ENCODE data around the gene CMTM5. TPM values are rescaled to one million over a fixed set of nuclear protein-coding genes. Genes with fewer than 3 reads are reported as not detected.

Gene CMTM5
- total RNA-seq, 1 donor from 2014 or later = 0.96 TPM

DNA sequence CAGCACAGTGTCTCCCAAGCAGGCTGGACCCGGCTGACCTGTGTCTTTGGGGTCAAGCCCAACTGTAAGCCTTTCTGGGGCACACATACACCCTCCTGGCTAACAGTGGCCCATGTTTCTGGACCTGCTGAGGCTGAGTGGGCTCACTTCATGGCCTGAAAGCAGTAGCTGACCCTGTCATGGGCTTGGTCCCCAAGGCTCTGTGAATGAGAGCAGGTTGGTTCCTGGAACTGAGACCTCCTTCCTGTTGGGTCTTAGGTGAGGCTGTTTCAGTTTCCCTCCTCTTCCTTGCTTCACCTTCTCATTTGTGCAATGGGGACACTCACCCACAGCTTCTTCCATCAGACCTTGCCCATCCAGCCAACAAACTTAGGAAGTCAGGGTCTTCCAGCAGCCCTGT, 5.0 kb upstream of the CMTM5 start:
- intact Hi-C loops (cut with DNase I) = no loop called here
- Histone ChIP-seq H3K4me3 (no peak overlapping the region), H3K36me3 (no peaks in the 10 kb centered on the region), H3K9me3 (no peaks in the 10 kb centered on the region), H3K27me3 (no peaks in the 10 kb centered on the region), H3K4me1 (no peaks in the 10 kb centered on the region), H3K27ac (no peak overlapping the region)
- no peak for ATAC-seq
- no peak for DNase-seq
- TF ChIP-seq, protein P1, sequence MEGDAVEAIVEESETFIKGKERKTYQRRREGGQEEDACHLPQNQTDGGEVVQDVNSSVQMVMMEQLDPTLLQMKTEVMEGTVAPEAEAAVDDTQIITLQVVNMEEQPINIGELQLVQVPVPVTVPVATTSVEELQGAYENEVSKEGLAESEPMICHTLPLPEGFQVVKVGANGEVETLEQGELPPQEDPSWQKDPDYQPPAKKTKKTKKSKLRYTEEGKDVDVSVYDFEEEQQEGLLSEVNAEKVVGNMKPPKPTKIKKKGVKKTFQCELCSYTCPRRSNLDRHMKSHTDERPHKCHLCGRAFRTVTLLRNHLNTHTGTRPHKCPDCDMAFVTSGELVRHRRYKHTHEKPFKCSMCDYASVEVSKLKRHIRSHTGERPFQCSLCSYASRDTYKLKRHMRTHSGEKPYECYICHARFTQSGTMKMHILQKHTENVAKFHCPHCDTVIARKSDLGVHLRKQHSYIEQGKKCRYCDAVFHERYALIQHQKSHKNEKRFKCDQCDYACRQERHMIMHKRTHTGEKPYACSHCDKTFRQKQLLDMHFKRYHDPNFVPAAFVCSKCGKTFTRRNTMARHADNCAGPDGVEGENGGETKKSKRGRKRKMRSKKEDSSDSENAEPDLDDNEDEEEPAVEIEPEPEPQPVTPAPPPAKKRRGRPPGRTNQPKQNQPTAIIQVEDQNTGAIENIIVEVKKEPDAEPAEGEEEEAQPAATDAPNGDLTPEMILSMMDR (IDR thresholded peaks at IDR 0.05) = no peak

DNA sequence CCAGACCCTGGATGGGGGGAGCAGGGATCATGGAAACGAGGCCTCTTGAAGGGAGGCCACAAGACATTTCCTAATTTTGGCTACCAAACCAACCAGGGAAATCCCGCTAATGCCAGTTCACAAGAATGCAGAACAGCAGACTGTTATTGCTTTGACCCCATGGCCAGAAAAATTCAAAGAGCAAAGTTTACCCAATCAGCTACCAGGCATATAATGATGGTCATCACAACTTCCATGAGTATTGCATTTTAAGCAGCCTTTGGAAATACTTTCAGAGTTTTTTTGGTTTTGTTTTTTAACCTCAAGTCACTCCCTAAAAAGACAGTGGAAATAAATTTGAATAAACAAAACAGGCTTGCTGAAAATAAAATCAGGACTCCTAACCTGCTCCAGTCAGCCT, 4.3 kb upstream of the CMTM5 start, which contains the start of gene IL25:
IL25 (plus strand) TSS at position 301 of the 400 bp plus-strand sequence.
- Histone ChIP-seq H3K4me1 (no peaks in the 10 kb centered on the region), H3K9me3 (no peaks in the 10 kb centered on the region), H3K27ac (no peak within 1 kb of the TSS), H3K36me3 (no peaks in the 10 kb centered on the region), H3K27me3 (no peaks in the 10 kb centered on the region), H3K4me3 (no peak within 1 kb of the TSS)
- TF ChIP-seq, protein P1 (IDR thresholded peaks at IDR 0.05) = no peak
- intact Hi-C loops (cut with DNase I) = no loop called here
- ATAC-seq (no peak), DNase-seq (no peak)

GRCh38 chr14:23373041-23373440, 3.8 kb upstream of the CMTM5 start:
- intact Hi-C loops (cut with DNase I) = no loop called here
- ATAC-seq (no peak), DNase-seq (no peak)
- TF ChIP-seq, protein P1 (IDR thresholded peaks at IDR 0.05) = no peak
- Histone ChIP-seq H3K9me3 (no peaks in the 10 kb centered on the region), H3K4me1 (no peaks in the 10 kb centered on the region), H3K27me3 (no peaks in the 10 kb centered on the region), H3K4me3 (no peak overlapping the region), H3K27ac (no peak overlapping the region), H3K36me3 (no peaks in the 10 kb centered on the region)

GRCh38 chr14:23375527-23376251, 1.2 kb upstream of the CMTM5 start:
- intact Hi-C loops (cut with DNase I) = loop anchor here (5.0 kb wide), 1 partner anchor 48 kb away; no protein-coding TSS in a partner anchor

GRCh38 chr14:23377198-23377550, 328 bp downstream of the CMTM5 start:
- intact Hi-C loops (cut with DNase I) = loop anchor here (5.0 kb wide), 1 partner anchor 50 kb away; no protein-coding TSS in a partner anchor
- DNase-seq (no peak), ATAC-seq (no peak)
- H3K27ac ChIP-seq = no peak overlapping the region
- no peak overlapping the region for H3K4me3 ChIP-seq
- TF ChIP-seq, protein P1 (IDR thresholded peaks at IDR 0.05) = no peak
- H3K9me3 ChIP-seq = no peaks in the 10 kb centered on the region
- H3K4me1 ChIP-seq = no peaks in the 10 kb centered on the region
- no peaks in the 10 kb centered on the region for H3K36me3 ChIP-seq
- no peaks in the 10 kb centered on the region for H3K27me3 ChIP-seq

More at GRCh38 chr14:23375527-23376251, 1.2 kb upstream of the CMTM5 start:
- DNase-seq (no peak), ATAC-seq (no peak)
- no peaks in the 10 kb centered on the region for H3K9me3 ChIP-seq
- no peak overlapping the region for H3K4me3 ChIP-seq
- TF ChIP-seq, protein P1 (IDR thresholded peaks at IDR 0.05) = no peak
- H3K27ac ChIP-seq = no peak overlapping the region
- no peaks in the 10 kb centered on the region for H3K4me1 ChIP-seq
- H3K27me3 ChIP-seq = no peaks in the 10 kb centered on the region
- no peaks in the 10 kb centered on the region for H3K36me3 ChIP-seq
